H1 (cell line): ENCODE measurements around the gene B3GALT5. TPM values are rescaled to one million over a fixed set of nuclear protein-coding genes. Genes with fewer than 3 reads are reported as not detected.

Source experiments
- BACH1 ChIP-seq: IDR thresholded peaks from 2 replicates; pipeline ENCODE4 v1.6.1; 2012; ENCODE audit warnings: low read length, improper control_type of control experiment
- CHD1 ChIP-seq: IDR thresholded peaks from 2 replicates; pipeline ENCODE4 v1.6.1; 2012; ENCODE audit warnings: low read depth, low read length, improper control_type of control experiment
- CHD2 ChIP-seq: IDR thresholded peaks from 2 replicates; pipeline ENCODE4 v1.6.1; 2012; ENCODE audit warnings: low read length, improper control_type of control experiment
- MAFK ChIP-seq: IDR thresholded peaks from 2 replicates; pipeline ENCODE4 v1.6.1; 2012; ENCODE audit warnings: low read depth, mild to moderate bottlenecking, improper control_type of control experiment, low read length
- POU5F1 ChIP-seq: IDR thresholded peaks from 2 replicates; pipeline ENCODE4 v1.6.1; 2011; ENCODE audit warnings: low read depth, mild to moderate bottlenecking, low read length, moderate library complexity
- TEAD4 ChIP-seq: IDR thresholded peaks from 2 replicates; pipeline ENCODE4 v1.6.1; 2012; ENCODE audit warnings: low read depth, low read length, inconsistent platforms, mixed read lengths
- polyA plus RNA-seq, 7 experiments: library from polyadenylated mRNA; depleted of rRNA in 3 of 7; stranded (reverse) in 5 of 7; unstranded in 2 of 7; fragments of >200 nt in 5 of 7; fragments of 200-250 nt in 2 of 7; gene quantifications; 1 replicate in 5 of 7; 2 replicates in 1 of 7; 4 replicates in 1 of 7; pipeline versions ENCODE4 v1.2.1 to v1.2.3, GENCODE V29; 2011 to 2013; ENCODE audit warnings: missing spikeins in 2 of 7, mixed read lengths in 2 of 7
- total RNA-seq: library from RNA; stranded (reverse); fragmentation: NEBNext Ultra II Directional; extraction: Animal tissue kit (Norgen Biotek cat#: 25700); gene quantifications from 2 replicates; pipeline ENCODE4 v1.2.1, GENCODE V29; 2021
- TF ChIP-seq, protein P1 (sequence below), 3 experiments: IDR thresholded peaks; 1 replicate in 2 of 3; 2 replicates in 1 of 3; pipeline versions ENCODE4 v1.5.1 to v1.6.1; 2011; ENCODE audit warnings: low read length in 3 of 3, mild to moderate bottlenecking in 3 of 3, inconsistent platforms in 2 of 3, low read depth in 1 of 3, moderate library complexity in 1 of 3; ENCODE audit not compliant: insufficient read depth in 1 of 3; ENCODE audit errors: control extremely low read depth in 1 of 3
- TF ChIP-seq, protein P2 (sequence below): IDR thresholded peaks from 2 replicates; pipeline ENCODE4 v1.6.1; 2012; ENCODE audit warnings: low read length, inconsistent platforms

The B3GALT5 gene
- total and polyA plus RNA-seq, 2 of the 8 experiments (the other 6 are each of a cell fraction or from before 2014, with no cell fraction given) = 11.9 to 25.1 TPM

DNA sequence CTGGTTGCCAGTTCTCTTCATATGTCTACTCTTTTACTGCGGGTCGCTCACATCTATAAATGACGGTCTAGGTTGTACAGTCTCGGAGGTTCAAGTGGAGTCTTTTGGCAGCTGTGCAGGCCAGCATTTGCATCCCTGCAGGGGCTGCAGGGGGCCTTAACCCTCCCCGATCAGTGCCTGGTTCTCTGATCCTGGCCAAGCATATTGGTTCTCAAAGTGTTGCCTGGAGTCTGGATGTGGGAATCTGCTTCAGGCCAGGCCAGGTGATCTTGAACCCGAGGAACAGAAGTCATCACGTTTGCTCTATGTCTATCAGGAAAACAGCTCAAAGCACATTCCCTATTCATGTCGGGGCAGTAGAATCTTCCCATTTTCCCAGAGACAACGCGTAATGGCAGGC lies 21.8 kb downstream of the B3GALT5 start (continued):
- TF ChIP-seq, protein P1, sequence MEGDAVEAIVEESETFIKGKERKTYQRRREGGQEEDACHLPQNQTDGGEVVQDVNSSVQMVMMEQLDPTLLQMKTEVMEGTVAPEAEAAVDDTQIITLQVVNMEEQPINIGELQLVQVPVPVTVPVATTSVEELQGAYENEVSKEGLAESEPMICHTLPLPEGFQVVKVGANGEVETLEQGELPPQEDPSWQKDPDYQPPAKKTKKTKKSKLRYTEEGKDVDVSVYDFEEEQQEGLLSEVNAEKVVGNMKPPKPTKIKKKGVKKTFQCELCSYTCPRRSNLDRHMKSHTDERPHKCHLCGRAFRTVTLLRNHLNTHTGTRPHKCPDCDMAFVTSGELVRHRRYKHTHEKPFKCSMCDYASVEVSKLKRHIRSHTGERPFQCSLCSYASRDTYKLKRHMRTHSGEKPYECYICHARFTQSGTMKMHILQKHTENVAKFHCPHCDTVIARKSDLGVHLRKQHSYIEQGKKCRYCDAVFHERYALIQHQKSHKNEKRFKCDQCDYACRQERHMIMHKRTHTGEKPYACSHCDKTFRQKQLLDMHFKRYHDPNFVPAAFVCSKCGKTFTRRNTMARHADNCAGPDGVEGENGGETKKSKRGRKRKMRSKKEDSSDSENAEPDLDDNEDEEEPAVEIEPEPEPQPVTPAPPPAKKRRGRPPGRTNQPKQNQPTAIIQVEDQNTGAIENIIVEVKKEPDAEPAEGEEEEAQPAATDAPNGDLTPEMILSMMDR (IDR thresholded peaks at IDR 0.05; ENCODE audit: control extremely low read depth in 1 of 3, insufficient read depth in 1 of 3, low read depth in 1 of 3, low read length in 3 of 3) = no peak
- no peak for TF ChIP-seq CHD2
- TF ChIP-seq, protein P2, sequence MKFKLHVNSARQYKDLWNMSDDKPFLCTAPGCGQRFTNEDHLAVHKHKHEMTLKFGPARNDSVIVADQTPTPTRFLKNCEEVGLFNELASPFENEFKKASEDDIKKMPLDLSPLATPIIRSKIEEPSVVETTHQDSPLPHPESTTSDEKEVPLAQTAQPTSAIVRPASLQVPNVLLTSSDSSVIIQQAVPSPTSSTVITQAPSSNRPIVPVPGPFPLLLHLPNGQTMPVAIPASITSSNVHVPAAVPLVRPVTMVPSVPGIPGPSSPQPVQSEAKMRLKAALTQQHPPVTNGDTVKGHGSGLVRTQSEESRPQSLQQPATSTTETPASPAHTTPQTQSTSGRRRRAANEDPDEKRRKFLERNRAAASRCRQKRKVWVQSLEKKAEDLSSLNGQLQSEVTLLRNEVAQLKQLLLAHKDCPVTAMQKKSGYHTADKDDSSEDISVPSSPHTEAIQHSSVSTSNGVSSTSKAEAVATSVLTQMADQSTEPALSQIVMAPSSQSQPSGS = no peak
- no peak for TF ChIP-seq CHD1
- no peak for TF ChIP-seq MAFK
- TF ChIP-seq POU5F1 = no peak
- no peak for TF ChIP-seq TEAD4
- no peak for TF ChIP-seq BACH1
